GM06990 (cell line): ENCODE results near the gene GSX2.

Experiments used
- DNase-seq: peaks from one replicate; pipeline ENCODE4 v3.0.0-alpha.2; 2011; ENCODE audit not compliant: insufficient read length; ENCODE audit errors: extremely low read depth
- H3K27me3 ChIP-seq: replicated peaks from 2 replicates; pipeline ENCODE4 v1.6.0; 2011; ENCODE audit warnings: low read length; ENCODE audit not compliant: control insufficient read depth, insufficient read depth
- H3K36me3 ChIP-seq: 2 replicates; pipeline ENCODE4 v1.5.1; 2011; ENCODE audit warnings: low read length; ENCODE audit not compliant: control insufficient read depth, insufficient read depth
- H3K4me3 ChIP-seq: replicated peaks from 2 replicates; pipeline ENCODE4 v1.5.1; 2011; ENCODE audit warnings: low read depth, mild to moderate bottlenecking, control low read depth, low read length
- TF ChIP-seq, protein P1 (sequence below): IDR thresholded peaks from 2 replicates; pipeline ENCODE4 v1.5.1; 2011; ENCODE audit warnings: low read length, control low read depth, mild to moderate bottlenecking, inconsistent platforms; ENCODE audit not compliant: insufficient read depth, poor library complexity, severe bottlenecking

The GSX2 gene

DNA sequence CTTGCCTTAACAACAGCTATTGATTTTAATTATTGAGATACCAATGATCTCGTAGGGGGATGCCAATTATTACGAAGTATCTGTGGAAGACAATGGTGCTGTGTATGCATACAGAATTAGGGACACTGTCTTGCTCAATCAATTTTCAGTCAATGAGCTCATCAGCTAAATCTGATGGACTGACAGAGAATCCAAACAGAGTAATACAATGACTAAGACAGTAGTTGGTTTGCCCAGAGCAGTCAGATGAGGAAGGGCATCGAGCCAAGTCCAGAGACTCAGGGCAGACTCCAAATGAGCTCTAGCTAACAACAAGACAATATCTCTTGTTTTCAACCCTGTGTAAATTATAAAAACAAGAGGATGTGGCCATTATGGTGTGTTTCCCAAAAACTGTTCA, 14.7 kb upstream of the GSX2 start:
- no peak overlapping the region for H3K4me3 ChIP-seq
- TF ChIP-seq, protein P1, sequence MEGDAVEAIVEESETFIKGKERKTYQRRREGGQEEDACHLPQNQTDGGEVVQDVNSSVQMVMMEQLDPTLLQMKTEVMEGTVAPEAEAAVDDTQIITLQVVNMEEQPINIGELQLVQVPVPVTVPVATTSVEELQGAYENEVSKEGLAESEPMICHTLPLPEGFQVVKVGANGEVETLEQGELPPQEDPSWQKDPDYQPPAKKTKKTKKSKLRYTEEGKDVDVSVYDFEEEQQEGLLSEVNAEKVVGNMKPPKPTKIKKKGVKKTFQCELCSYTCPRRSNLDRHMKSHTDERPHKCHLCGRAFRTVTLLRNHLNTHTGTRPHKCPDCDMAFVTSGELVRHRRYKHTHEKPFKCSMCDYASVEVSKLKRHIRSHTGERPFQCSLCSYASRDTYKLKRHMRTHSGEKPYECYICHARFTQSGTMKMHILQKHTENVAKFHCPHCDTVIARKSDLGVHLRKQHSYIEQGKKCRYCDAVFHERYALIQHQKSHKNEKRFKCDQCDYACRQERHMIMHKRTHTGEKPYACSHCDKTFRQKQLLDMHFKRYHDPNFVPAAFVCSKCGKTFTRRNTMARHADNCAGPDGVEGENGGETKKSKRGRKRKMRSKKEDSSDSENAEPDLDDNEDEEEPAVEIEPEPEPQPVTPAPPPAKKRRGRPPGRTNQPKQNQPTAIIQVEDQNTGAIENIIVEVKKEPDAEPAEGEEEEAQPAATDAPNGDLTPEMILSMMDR: no peak
- H3K27me3 ChIP-seq: no peaks in the 10 kb centered on the region
- H3K36me3 ChIP-seq: no peaks in the 10 kb centered on the region
- DNase-seq: no peak

DNA sequence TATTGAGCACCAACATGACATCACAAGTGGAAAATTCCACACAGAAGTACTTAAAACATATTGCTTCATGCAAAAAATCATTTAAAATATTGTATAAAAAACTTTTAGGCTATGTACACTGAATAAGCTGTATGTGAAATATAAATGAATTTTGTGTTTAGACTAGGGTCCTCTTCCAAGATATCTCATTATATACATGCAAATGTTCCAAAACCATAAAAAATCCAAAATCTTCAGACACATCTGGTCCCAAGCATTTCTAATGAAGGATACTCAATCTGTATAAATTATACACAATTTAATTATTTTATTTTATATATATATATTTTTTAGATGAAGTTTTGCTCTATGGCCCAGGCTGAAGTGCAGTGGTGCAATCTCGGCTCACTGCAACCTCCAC, 10.1 kb upstream of the GSX2 start:
- no peaks in the 10 kb centered on the region; the same call in 1 of the 2 replicates for H3K27me3 ChIP-seq
- H3K4me3 ChIP-seq: no peak overlapping the region
- no peaks in the 10 kb centered on the region for H3K36me3 ChIP-seq
- TF ChIP-seq, protein P1: no peak
- DNase-seq: no peak

DNA sequence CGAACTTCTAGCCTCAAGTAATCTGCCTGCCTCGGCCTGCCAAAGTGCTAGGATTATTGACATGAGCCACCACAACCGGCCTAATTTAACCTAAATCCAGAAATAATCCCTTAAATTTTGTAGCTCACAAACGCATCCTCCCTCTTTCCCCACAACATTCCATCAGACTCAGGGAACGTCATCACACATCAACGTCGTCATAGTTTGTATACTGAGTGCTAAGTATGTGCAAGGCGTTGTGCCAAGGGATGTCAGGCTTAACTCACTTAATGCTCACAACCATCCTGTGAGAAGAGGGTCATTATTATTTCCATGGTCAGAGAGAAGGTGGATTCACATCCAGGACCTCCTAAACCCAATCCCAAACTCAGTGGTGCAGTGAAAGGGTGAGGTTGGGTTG, 9.6 kb upstream of the GSX2 start:
- Histone ChIP-seq H3K4me3 (no peak overlapping the region), H3K27me3 (peaks cover 3% of the 10 kb centered on the region), H3K36me3 (no peaks in the 10 kb centered on the region)
- DNase-seq: no peak
- TF ChIP-seq, protein P1: no peak

DNA sequence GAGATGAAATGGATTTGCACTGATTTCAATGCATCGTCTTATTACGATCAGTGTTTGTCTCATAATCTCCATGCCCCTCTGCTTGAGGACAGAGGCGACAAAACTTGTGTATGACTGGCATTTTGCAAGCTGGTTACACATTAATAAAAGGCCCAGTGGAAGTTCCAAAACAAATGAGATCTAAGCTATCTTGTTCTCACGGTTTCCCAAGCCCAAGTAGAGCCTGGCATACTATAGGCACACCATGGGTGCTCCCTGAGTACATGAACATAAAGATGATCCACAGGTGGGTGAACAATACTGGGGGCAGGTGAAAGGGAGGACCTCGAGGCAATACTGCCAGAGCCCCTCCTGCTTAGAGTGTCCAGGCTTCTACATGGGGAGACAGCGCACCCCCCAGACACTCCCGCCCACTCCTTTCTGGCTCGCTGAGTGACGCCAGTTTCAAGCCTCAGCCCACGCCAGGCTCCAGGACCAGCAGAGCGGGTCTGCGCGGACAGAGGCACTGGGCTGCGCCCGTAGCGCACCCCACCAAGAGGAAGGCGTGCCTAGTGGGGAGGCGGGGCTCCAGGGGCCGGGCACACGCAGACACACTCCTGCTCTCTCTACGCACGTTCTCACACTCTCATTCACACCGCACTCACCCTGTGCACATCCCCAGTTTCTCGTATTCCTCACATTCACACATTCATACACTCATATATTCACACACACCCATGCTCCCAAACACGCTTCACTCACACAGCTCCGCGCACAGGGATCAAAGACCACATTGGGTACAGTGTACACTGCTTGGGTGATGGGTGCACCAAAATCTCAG, 8.9 kb upstream of the GSX2 start:
- Histone ChIP-seq H3K36me3 (no peaks in the 10 kb centered on the region), H3K4me3 (peak overlapping the region; percentile 56), H3K27me3 (peaks cover 4% of the 10 kb centered on the region)
- no peak for DNase-seq
- TF ChIP-seq, protein P1: no peak

DNA sequence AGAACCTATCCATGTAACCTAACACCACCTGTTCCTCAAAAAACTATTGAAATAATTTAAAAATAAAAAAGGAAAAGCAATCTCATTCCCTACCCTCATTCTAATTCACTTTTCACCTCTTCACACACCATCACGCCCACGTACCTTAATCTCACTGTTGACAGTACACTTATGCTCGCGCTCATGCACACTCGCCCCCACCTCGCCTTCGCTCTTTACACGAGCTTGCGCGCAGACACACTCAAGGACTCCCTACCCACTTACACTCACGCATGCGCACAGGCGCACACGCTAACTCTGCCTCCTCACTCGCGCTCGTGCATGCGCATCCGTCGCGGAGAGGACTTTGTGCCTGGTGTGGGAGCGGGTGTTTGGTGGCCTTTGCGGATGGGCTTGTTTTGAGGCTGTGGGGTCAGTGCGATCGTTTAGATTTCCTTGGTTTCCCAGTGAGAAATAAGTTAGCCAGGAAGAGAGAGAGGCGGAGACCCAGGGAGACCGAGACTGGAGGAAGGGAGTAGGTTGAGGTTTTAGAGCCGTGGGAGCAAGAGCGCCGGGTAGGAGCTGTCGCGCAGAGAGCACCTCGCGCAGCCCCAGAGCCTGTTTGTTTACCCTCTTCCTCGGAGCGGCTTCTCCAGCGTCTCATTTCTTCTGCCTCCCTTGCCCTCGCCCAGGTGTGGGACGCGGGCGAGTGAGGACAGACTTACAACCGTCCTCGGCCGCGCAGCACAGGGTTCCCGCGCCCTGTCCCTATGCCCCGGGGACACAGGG, 8.1 kb upstream of the GSX2 start:
- TF ChIP-seq, protein P1: no peak
- Histone ChIP-seq H3K27me3 (peaks cover 6% of the 10 kb centered on the region), H3K36me3 (no peaks in the 10 kb centered on the region), H3K4me3 (peak overlapping the region; percentile 56)
- DNase-seq: peak; percentile 67
